OCI-LY1 (cell line): ENCODE data around the gene TBC1D28.
"Not testable (repeated sequence)": the region's sequence is repeated elsewhere in the genome, so short reads cannot be mapped to it uniquely, and the experiment has no call there.

ENCODE experiments used
- EZH2 ChIP-seq: fragments of 200-600 bp; sonication (generic), shearing (Covaris generic); IDR thresholded peaks from 2 replicates; pipeline ENCODE4 v1.8.0; 2017; ENCODE audit warnings: borderline replicate concordance, mixed run types, mild to moderate bottlenecking, antibody characterized with exemption, low read length, moderate library complexity, mixed read lengths
- TF ChIP-seq, protein P1 (sequence below): fragments of 200-600 bp; sonication (generic), shearing (Covaris generic); IDR thresholded peaks from 2 replicates; pipeline ENCODE4 v1.5.1; 2017; ENCODE audit warnings: mild to moderate bottlenecking, antibody characterized with exemption, low read length, moderate library complexity, mixed read lengths

DNA sequence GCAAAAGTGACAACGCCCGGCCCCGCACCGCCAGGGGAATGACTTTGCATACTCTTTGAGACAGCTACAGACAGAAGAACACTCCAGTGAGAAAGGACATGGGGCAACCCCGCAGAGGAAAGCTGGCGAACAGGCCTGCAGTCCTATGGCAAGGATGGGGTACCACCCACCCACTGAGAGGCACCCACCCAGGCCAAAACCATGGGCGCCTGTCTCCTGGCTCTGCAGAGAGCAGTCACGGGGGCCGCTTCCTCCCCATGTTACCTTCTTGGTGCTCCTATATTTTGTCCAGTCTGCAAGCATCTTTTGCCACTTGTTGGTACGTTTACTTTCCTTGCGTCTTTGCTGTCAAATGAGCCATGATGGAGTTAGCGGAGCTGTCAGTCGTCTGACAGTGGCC lies 5.8 kb downstream of the TBC1D28 start:
- TF ChIP-seq, protein P1, sequence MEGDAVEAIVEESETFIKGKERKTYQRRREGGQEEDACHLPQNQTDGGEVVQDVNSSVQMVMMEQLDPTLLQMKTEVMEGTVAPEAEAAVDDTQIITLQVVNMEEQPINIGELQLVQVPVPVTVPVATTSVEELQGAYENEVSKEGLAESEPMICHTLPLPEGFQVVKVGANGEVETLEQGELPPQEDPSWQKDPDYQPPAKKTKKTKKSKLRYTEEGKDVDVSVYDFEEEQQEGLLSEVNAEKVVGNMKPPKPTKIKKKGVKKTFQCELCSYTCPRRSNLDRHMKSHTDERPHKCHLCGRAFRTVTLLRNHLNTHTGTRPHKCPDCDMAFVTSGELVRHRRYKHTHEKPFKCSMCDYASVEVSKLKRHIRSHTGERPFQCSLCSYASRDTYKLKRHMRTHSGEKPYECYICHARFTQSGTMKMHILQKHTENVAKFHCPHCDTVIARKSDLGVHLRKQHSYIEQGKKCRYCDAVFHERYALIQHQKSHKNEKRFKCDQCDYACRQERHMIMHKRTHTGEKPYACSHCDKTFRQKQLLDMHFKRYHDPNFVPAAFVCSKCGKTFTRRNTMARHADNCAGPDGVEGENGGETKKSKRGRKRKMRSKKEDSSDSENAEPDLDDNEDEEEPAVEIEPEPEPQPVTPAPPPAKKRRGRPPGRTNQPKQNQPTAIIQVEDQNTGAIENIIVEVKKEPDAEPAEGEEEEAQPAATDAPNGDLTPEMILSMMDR: not testable (repeated sequence)
- TF ChIP-seq EZH2: not testable (repeated sequence)
